ENCODE data around the gene UPK1A. TPM values are rescaled to one million over a fixed set of nuclear protein-coding genes. Genes with fewer than 3 reads are reported as not detected.

UPK1A gene
- total and polyA plus RNA-seq, 9 of the 15 experiments (the other 6 are each of a cell fraction or from before 2014, with no cell fraction given): 0.06 to 0.13 TPM; not detected in 7

DNA sequence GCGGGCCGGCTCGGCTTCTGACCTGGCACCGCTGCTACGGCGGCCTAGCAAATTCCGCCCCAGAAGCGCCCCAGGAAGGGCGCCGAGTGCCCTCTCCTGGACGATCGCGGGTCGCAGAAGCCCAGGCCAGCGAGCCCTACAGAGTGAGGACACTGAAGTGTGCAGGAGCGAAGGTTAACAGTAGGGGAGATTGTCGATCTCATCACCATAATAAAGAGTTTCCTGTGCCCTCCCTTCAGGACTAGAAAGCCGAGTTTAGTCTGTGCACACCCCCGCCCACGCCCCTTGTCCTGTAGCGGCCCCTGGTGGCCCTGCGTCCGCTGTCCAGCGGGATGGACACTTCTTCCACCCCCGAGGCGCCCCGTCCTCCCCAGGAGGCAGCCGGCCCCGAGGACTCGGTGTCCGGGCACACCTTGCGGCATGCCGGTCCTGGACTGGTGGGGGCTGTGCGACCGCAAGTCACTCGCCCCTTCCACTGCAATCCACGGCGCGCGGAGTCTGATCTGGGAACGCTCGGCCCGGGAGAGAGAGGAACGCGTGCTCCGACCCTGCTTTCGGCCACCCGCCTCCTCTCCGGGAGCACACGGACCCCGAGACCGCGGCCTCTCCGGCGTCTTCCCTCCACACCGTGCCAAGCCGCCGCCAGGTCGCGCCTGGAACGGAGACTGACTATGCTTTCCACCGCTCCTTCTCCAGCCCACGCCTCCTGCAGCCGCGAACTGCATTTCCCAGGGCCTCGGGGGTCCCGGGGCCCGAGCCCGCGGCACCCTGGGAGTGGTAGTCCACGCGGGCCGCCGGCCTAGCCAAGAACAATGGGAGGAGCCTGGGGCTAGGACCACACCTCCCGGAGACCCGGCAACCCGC lies 50.7 kb downstream of the UPK1A start (continued):
- TF ChIP-seq GATAD2A (IDR thresholded peaks at IDR 0.05): no peak
- no peak for TF ChIP-seq NFE2 (IDR thresholded peaks at IDR 0.05; ENCODE audit: low read depth)
- TF ChIP-seq GATAD2B (IDR thresholded peaks at IDR 0.05; ENCODE audit: borderline replicate concordance): no peak
- no peak for TF ChIP-seq STAT5A (IDR thresholded peaks at IDR 0.05; ENCODE audit: borderline replicate concordance, low read length)
- peak; percentile 34; the same call in 1 of the 2 replicates for TF ChIP-seq EHMT2 (IDR thresholded peaks at IDR 0.05)
- TF ChIP-seq ZHX1 (conservative IDR thresholded peaks at IDR 0.05; ENCODE audit: low read length): no peak
- TF ChIP-seq MTA1 (IDR thresholded peaks at IDR 0.05; ENCODE audit: borderline replicate concordance): peak; percentile 78; the same call in 1 of the 2 replicates
- 0 out of 2 replicates have a peak, but pooled peaks have one; percentile 22 for TF ChIP-seq ZNF24 (IDR thresholded peaks at IDR 0.05)
- TF ChIP-seq RFX7 (CRISPR knock-in tag; IDR thresholded peaks at IDR 0.05): no peak
- no peak for TF ChIP-seq ZNF589 (CRISPR knock-in tag; IDR thresholded peaks at IDR 0.05; ENCODE audit: low read depth)
- TF ChIP-seq PHF20 (IDR thresholded peaks at IDR 0.05; ENCODE audit: partially characterized antibody): no peak
- no peak for TF ChIP-seq WHSC1 (IDR thresholded peaks at IDR 0.05; ENCODE audit: low read length)
- no peak for TF ChIP-seq ZNF174 (CRISPR knock-in tag; IDR thresholded peaks at IDR 0.05)
- TF ChIP-seq POLR2AphosphoS5 (IDR thresholded peaks at IDR 0.05; ENCODE audit: control insufficient read depth, insufficient read depth, low read depth, low read length): no peak
- TF ChIP-seq MYBL2 (IDR thresholded peaks at IDR 0.05; ENCODE audit: low read depth): no peak
- TF ChIP-seq MYBL2 (CRISPR knock-in tag; IDR thresholded peaks at IDR 0.05; ENCODE audit: borderline replicate concordance): no peak
- TF ChIP-seq ETS1 (conservative IDR thresholded peaks at IDR 0.05; ENCODE audit: control insufficient read depth, low read depth, low read length): peak; percentile 99
- no peak for TF ChIP-seq XRCC4 (IDR thresholded peaks at IDR 0.05; ENCODE audit: extremely low read depth, insufficient read depth, insufficient read length)
- peak; percentile 56 for TF ChIP-seq KDM5B (IDR thresholded peaks at IDR 0.05; ENCODE audit: insufficient replicate concordance, low read depth, low read length)
- no peak for TF ChIP-seq ZBTB1 (CRISPR knock-in tag; IDR thresholded peaks at IDR 0.05; ENCODE audit: borderline replicate concordance, low read depth)
- no peak for TF ChIP-seq FOXK2 (conservative IDR thresholded peaks at IDR 0.05 in 1 of 2, IDR thresholded peaks at IDR 0.05 in 1 of 2; ENCODE audit: low read depth in 2 of 2)
- TF ChIP-seq ZC3H4 (CRISPR knock-in tag; IDR thresholded peaks at IDR 0.05; ENCODE audit: borderline replicate concordance): no peak
- TF ChIP-seq RNF2 (IDR thresholded peaks at IDR 0.05): no peak
- no peak for TF ChIP-seq SMAD1 (IDR thresholded peaks at IDR 0.05; ENCODE audit: low read depth, low read length, partially characterized antibody)
- peak; percentile 30 for TF ChIP-seq RB1 (IDR thresholded peaks at IDR 0.05; ENCODE audit: low read depth)
- peak; percentile 91 for TF ChIP-seq CC2D1A (IDR thresholded peaks at IDR 0.05)
- no peak for TF ChIP-seq ZNF507 (tag; conservative IDR thresholded peaks at IDR 0.05)

Measured in K562 (cell line).